Esophagus muscularis mucosa (tissue), 4 donors: ENCODE results near the gene SPACA5B. TPM values are rescaled to one million over a fixed set of nuclear protein-coding genes. Genes with fewer than 3 reads are reported as not detected.
"Not testable (repeated sequence)": the region's sequence is repeated elsewhere in the genome, so short reads cannot be mapped to it uniquely, and the experiment has no call there.

Source experiments
- DNase-seq: peaks from one replicate; pipeline ENCODE4 v3.0.0-alpha.2; 2017; ENCODE audit errors: extremely low spot score
- H3K27ac ChIP-seq, 4 donors: fragments of 200-600 bp; sonication (generic); replicated peaks in 1 of 4; 1 replicate in 3 of 4; 2 replicates in 1 of 4; pipeline ENCODE4 v1.5.1; 2016 to 2019; ENCODE audit warnings: mild to moderate bottlenecking in 1 of 4
- H3K27me3 ChIP-seq, 4 donors: fragments of 200-600 bp; sonication (generic); one replicate each; pipeline versions ENCODE4 v1.5.1 to v1.6.0; 2016 to 2019
- H3K36me3 ChIP-seq, 4 donors: fragments of 200-600 bp; sonication (generic); one replicate each; pipeline ENCODE4 v1.5.1; 2016 to 2019
- H3K4me1 ChIP-seq, 4 donors: fragments of 200-600 bp; sonication (generic); one replicate each; pipeline ENCODE4 v1.5.1; 2016 to 2019
- H3K4me3 ChIP-seq, 4 donors: fragments of 200-600 bp; sonication (generic); 1 replicate in 2 of 4; 2 replicates in 2 of 4; pipeline ENCODE4 v1.5.1; 2016 to 2019; ENCODE audit warnings: mild to moderate bottlenecking in 4 of 4, moderate library complexity in 1 of 4
- H3K9me3 ChIP-seq, 4 donors: fragments of 200-600 bp; sonication (generic); 1 replicate in 3 of 4; 2 replicates in 1 of 4; pipeline ENCODE4 v1.5.1; 2016 to 2019
- CTCF ChIP-seq, 3 experiments: fragments of 200-600 bp in 2 of 3; fragments of 450-650 bp in 1 of 3; sonication (generic) in 2 of 3; IDR thresholded peaks; one replicate each; pipeline ENCODE4 v1.5.1; 2017 to 2019; ENCODE audit warnings: antibody characterized with exemption in 3 of 3, mild to moderate bottlenecking in 2 of 3, moderate library complexity in 1 of 3
- EP300 ChIP-seq: sonication (generic); formaldehyde crosslinking; IDR thresholded peaks from one replicate; pipeline ENCODE4 v1.6.1; 2017; ENCODE audit warnings: antibody characterized with exemption
- POLR2A ChIP-seq: fragments of 450-650 bp; IDR thresholded peaks from one replicate; pipeline ENCODE4 v1.6.1; 2017; ENCODE audit warnings: antibody characterized with exemption, moderate library complexity, mild to moderate bottlenecking, low read depth
- POLR2AphosphoS5 ChIP-seq, 2 donors: sonication (generic); formaldehyde crosslinking; IDR thresholded peaks; one replicate each; pipeline ENCODE4 v1.6.1; 2017; ENCODE audit warnings: antibody characterized with exemption in 2 of 2
- WGBS: methylation state at CpG from one replicate; pipeline ENCODE4 v1.1.5; 2018; 5-methylcytosine and 5-hydroxymethylcytosine counted together
- intact Hi-C: fragments of 100-400 bp; cut with DNase I; formaldehyde crosslinking; loops from one replicate; pipeline ENCODE4 v1.15.1; 2023
- small RNA-seq, 3 donors: library from RNA; depleted of rRNA; stranded (forward); fragments of <200 nt; gene quantifications; one replicate each; pipeline ENCODE3, GENCODE V24; 2016
- total RNA-seq, 4 donors: library from RNA; depleted of rRNA; stranded (reverse); fragments of >200 nt; gene quantifications; one replicate each; pipeline versions ENCODE4 v1.1.0 to v1.2.1, GENCODE V29; 2016

Gene SPACA5B
- total RNA-seq, 4 donors from 2014 or later, result not detected

- Histone ChIP-seq H3K4me1 (no peaks in the 10 kb centered on the region), H3K27me3 (no peaks in the 10 kb centered on the region), H3K9me3 (no peaks in the 10 kb centered on the region), H3K4me3 (no peak overlapping the region), H3K36me3 (no peaks in the 10 kb centered on the region), H3K27ac (no peak overlapping the region)
- WGBS, result 65% methylated on average over 4 of the region's 4 CpGs
- no peak for DNase-seq
- TF ChIP-seq CTCF (IDR thresholded peaks at IDR 0.05), result no peak
- TF ChIP-seq POLR2AphosphoS5 (IDR thresholded peaks at IDR 0.05), result no peak
- no peak for TF ChIP-seq POLR2A
- no peak for TF ChIP-seq EP300
- intact Hi-C loops, result no loop called here
Measured at GRCh38 chrX:48179691-48180090, 49.3 kb downstream of the SPACA5B start.

GRCh38 chrX:48180811-48181210 lies 50.4 kb downstream of the SPACA5B start:
- no peak overlapping the region for H3K4me3 ChIP-seq
- intact Hi-C loops, result no loop called here
- H3K36me3 ChIP-seq, result no peaks in the 10 kb centered on the region
- no peaks in the 10 kb centered on the region for H3K27me3 ChIP-seq
- TF ChIP-seq POLR2A (no peak), EP300 (no peak), CTCF (IDR thresholded peaks at IDR 0.05) (no peak), POLR2AphosphoS5 (IDR thresholded peaks at IDR 0.05) (no peak)
- WGBS, result 95% methylated on average over 4 of the region's 4 CpGs
- H3K9me3 ChIP-seq, result no peaks in the 10 kb centered on the region
- DNase-seq, result no peak
- no peak overlapping the region for H3K27ac ChIP-seq
- no peaks in the 10 kb centered on the region for H3K4me1 ChIP-seq

GRCh38 chrX:48181882-48182281 lies 51.5 kb downstream of the SPACA5B start:
- intact Hi-C loops, H3K27me3 ChIP-seq, H3K9me3 ChIP-seq, H3K36me3 ChIP-seq, H3K4me1 ChIP-seq, H3K27ac ChIP-seq, DNase-seq, H3K4me3 ChIP-seq: not testable (repeated sequence)
- WGBS, result 59% methylated on average over 5 of the region's 5 CpGs

Small RNA genes lying within 50 kb of the gene (small RNA-seq; reads per million reads assigned to genes)
- gene AC245047.7, result 0 reads per million in 3 donors
- gene RNU6-707P, result 0 reads per million in 3 donors

Other genes starting within 250 kb of the SPACA5B start
- gene ZNF182, start 126.6 kb upstream of the SPACA5B start, total RNA-seq, result 1 to 10 TPM; 3.5 to 6.2 (median 3.9) TPM
- not detected for gene SPACA5, start 123.6 kb upstream of the SPACA5B start, total RNA-seq
- 1 to 10 TPM; 2.3 to 5.4 (median 3.1) TPM for gene ZNF630, start 59.0 kb upstream of the SPACA5B start, total RNA-seq
- gene SSX5, start 66.2 kb downstream of the SPACA5B start, total RNA-seq, result not detected
- gene SSX1, start 124.8 kb downstream of the SPACA5B start, total RNA-seq, result not detected
- gene SSX3, start 226.1 kb downstream of the SPACA5B start, total RNA-seq, result not detected